Esophagus squamous epithelium (tissue), 5 donors: ENCODE measurements around the gene KLHL17. TPM values are rescaled to one million over a fixed set of nuclear protein-coding genes. Genes with fewer than 3 reads are reported as not detected.

ENCODE experiments used
- DNase-seq: peaks from one replicate; lab custom pipeline; 2025; lab: John Stamatoyannopoulos, UW
- H3K27ac ChIP-seq, 4 donors: fragments of 200-600 bp; sonication (generic); one replicate each; pipeline ENCODE4 v1.5.1; 2016 to 2019; ENCODE audit warnings: mild to moderate bottlenecking in 1 of 4
- H3K27me3 ChIP-seq, 4 donors: fragments of 200-600 bp; sonication (generic); 1 replicate in 3 of 4; 2 replicates in 1 of 4; pipeline versions ENCODE4 v1.5.1 to v1.6.0; 2017 to 2021; ENCODE audit warnings: antibody characterized with exemption in 1 of 4
- H3K36me3 ChIP-seq, 3 donors: fragments of 200-600 bp; sonication (generic); one replicate each; pipeline ENCODE4 v1.5.1; 2016 to 2019
- H3K4me1 ChIP-seq, 3 donors: fragments of 200-600 bp; sonication (generic); one replicate each; pipeline ENCODE4 v1.5.1; 2017 to 2019
- H3K4me3 ChIP-seq, 4 donors: fragments of 200-600 bp; sonication (generic); 1 replicate in 3 of 4; 2 replicates in 1 of 4; pipeline ENCODE4 v1.5.1; 2016 to 2019; ENCODE audit warnings: mild to moderate bottlenecking in 2 of 4, moderate library complexity in 1 of 4
- H3K9me3 ChIP-seq, 3 donors: fragments of 200-600 bp; sonication (generic); one replicate each; pipeline ENCODE4 v1.5.1; 2016 to 2019
- POLR2A ChIP-seq, 4 donors: fragments of 450-650 bp; IDR thresholded peaks; one replicate each; pipeline ENCODE4 v1.6.1; 2017; ENCODE audit warnings: antibody characterized with exemption in 4 of 4, mild to moderate bottlenecking in 4 of 4, moderate library complexity in 3 of 4
- WGBS, 2 donors: methylation state at CpG; one replicate each; pipeline ENCODE4 v1.1.5; 2018; 5-methylcytosine and 5-hydroxymethylcytosine counted together
- intact Hi-C: fragments of 100-400 bp; cut with DNase I; formaldehyde crosslinking; loops from one replicate; pipeline ENCODE4 v1.15.0; 2022
- total RNA-seq, 4 donors: library from RNA; depleted of rRNA; stranded (reverse); fragments of >200 nt; gene quantifications; one replicate each; pipeline ENCODE4 v1.1.0, GENCODE V29; 2016
- TF ChIP-seq, protein P1 (sequence below), 6 experiments: fragments of 450-650 bp in 4 of 6; fragments of 200-600 bp in 2 of 6; sonication (generic) in 2 of 6; IDR thresholded peaks; one replicate each; pipeline ENCODE4 v1.5.1; 2016 to 2019; ENCODE audit warnings: antibody characterized with exemption in 6 of 6, mild to moderate bottlenecking in 4 of 6, moderate library complexity in 4 of 6
- donor health status: DM: yes; HTN: yes; CAD: no.

The KLHL17 gene
- total RNA-seq, 4 donors from 2014 or later, result 8.7 to 13.8 (median 10.3) TPM

DNA sequence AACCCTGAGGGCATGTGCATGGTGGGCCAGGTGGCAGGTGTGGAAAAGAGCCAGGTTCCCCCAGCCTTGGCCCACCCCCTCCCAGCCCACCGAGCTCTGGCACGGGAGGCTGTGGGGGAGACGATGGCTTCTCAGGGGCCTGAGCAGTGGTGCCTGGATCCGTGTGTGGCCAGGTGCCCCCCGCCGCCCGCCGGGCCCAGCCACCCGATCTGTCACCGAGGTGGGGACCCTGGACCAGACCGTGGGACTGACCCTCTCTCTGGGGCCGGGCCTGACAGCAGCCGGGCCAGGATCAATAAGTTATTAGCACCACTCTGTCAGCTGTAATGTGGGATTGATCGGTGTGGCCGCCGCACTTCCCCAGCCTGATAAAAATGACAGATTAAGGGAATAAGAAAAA lies 22.9 kb upstream of the KLHL17 start:
- Histone ChIP-seq H3K27me3 (peaks cover 22 to 92% (median 37%) of the 10 kb centered on the region in 4 donors), H3K9me3 (no peaks in the 10 kb centered on the region), H3K27ac (no peak overlapping the region), H3K4me1 (peaks cover 34 to 69% (median 36%) of the 10 kb centered on the region in 3 donors), H3K4me3 (no peak overlapping the region), H3K36me3 (no peaks in the 10 kb centered on the region)
- no peak for TF ChIP-seq POLR2A (IDR thresholded peaks at IDR 0.05)
- TF ChIP-seq, protein P1, sequence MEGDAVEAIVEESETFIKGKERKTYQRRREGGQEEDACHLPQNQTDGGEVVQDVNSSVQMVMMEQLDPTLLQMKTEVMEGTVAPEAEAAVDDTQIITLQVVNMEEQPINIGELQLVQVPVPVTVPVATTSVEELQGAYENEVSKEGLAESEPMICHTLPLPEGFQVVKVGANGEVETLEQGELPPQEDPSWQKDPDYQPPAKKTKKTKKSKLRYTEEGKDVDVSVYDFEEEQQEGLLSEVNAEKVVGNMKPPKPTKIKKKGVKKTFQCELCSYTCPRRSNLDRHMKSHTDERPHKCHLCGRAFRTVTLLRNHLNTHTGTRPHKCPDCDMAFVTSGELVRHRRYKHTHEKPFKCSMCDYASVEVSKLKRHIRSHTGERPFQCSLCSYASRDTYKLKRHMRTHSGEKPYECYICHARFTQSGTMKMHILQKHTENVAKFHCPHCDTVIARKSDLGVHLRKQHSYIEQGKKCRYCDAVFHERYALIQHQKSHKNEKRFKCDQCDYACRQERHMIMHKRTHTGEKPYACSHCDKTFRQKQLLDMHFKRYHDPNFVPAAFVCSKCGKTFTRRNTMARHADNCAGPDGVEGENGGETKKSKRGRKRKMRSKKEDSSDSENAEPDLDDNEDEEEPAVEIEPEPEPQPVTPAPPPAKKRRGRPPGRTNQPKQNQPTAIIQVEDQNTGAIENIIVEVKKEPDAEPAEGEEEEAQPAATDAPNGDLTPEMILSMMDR (IDR thresholded peaks at IDR 0.05), result no peak
- intact Hi-C loops, result no loop called here
- DNase-seq, result no peak
- 71 to 100% methylated on average over 2 to 7 of the region's 16 CpGs for WGBS, 2 donors

DNA sequence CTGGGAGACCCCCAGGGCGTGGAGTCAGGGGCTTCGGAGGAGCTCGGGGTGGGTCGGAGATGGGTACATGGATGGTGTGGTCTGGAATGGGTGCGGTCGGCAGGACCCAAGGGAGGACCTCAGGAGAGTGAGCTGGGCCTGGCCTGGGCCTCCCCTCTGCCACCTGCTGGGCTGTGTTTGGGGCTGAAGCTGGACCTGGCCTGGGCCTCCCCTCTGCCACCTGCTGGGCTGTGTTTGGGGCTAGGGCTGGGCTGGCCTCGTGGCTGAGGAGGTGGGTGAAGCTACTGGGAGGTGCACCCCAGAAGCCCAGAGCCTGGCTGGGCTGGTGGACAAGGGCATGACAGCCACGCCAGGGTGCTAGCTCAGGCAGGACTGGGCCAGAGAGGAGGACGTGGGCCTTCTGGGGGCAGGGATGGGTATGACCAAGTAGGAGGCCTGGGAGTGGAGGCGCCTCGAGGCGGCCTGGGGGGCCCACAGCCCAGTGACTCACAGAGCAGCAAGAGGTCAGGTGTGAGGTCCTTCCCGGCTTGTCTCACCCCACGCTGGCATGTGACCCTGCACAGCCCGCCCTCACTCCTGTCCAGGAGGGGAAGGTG lies 22.2 kb upstream of the KLHL17 start:
- intact Hi-C loops, result no loop called here
- Histone ChIP-seq H3K27ac (no peak overlapping the region), H3K4me3 (no peak overlapping the region), H3K4me1 (peaks cover 40 to 69% (median 43%) of the 10 kb centered on the region in 3 donors), H3K36me3 (no peaks in the 10 kb centered on the region), H3K27me3 (peaks cover 27 to 92% (median 41%) of the 10 kb centered on the region in 4 donors), H3K9me3 (no peaks in the 10 kb centered on the region)
- no peak for DNase-seq
- TF ChIP-seq, protein P1 (IDR thresholded peaks at IDR 0.05), result peak in 5 of 6 experiments; percentile 28 to 75 (median 58)
- TF ChIP-seq POLR2A (IDR thresholded peaks at IDR 0.05), result no peak
- WGBS, 2 donors, result 60 to 70% methylated on average over 1 to 10 of the region's 15 CpGs

DNA sequence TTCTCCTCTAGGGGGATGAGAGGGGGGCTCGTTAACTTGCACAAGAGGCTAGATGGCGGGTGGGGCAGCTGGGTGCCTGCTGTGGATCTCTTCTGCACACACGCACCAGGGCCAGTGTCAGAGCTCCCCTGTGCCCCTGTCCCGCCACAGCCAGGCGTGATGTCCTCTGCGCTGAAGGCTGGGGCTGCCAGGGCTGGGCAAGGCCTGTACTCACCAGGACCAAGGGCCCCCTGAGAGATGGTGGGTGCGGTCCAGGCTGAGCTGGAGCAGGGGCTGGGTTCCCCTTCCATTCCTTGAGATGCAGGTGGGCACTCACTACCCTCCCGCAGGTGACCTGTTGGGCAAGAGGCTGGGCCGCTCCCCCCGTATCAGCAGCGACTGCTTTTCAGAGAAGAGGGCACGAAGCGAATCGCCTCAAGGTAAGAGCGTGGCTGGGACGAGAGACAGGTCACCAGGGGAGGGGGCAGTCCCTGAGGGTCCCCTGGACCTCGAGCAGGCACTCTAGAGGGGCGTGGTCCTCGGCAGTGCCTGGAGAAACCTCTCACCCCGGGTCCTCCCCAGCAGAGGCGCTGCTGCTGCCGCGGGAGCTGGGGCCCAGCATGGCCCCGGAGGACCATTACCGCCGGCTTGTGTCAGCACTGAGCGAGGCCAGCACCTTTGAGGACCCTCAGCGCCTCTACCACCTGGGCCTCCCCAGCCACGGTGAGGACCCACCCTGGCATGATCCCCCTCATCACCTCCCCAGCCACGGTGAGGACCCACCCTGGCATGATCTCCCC lies 21.5 kb upstream of the KLHL17 start:
- DNase-seq, result no peak
- intact Hi-C loops, result no loop called here
- WGBS, 2 donors, result 53 to 75% methylated on average over 3 to 5 of the region's 30 CpGs
- Histone ChIP-seq H3K9me3 (no peaks in the 10 kb centered on the region), H3K4me1 (peaks cover 40 to 70% (median 44%) of the 10 kb centered on the region in 3 donors), H3K27ac (no peak overlapping the region), H3K36me3 (peaks cover 0 to 4% (median 0%) of the 10 kb centered on the region in 3 donors), H3K4me3 (no peak overlapping the region), H3K27me3 (peaks cover 27 to 93% (median 40%) of the 10 kb centered on the region in 4 donors)
- TF ChIP-seq POLR2A (IDR thresholded peaks at IDR 0.05), result no peak
- TF ChIP-seq, protein P1 (IDR thresholded peaks at IDR 0.05), result no peak

DNA sequence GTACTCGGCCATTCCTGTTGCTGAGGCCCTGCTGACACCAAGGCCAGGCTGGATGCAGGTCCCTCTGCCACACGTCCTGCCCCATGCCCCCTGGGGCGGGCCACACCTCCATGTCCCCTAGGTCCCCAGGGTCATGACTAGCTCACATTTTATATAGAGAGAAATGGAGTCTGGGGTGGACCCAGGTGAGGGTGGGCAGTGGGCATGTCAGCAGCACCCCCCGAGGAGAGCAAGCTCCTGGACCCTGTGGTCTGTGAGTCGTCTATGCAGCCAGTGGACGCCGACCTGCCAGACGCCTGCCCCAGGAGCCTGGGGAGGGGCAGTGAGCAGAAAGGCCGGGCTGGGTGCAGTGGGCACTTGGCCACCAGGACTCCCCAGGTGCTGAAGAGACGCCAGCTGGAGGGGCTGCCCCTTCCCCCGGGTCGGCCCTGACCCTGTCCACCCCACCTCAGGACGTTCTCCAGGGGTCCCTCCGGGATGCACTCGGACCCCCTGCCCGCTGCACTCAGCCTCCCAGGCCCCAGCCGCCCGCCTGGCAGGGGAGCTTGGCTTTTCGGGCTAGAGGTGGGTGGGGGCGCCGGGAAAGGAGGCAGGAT lies 20.8 kb upstream of the KLHL17 start:
- WGBS, 2 donors, result 10 to 11% methylated on average over 2 to 9 of the region's 21 CpGs
- peaks cover 40 to 73% (median 44%) of the 10 kb centered on the region in 3 donors for H3K4me1 ChIP-seq
- intact Hi-C loops, result no loop called here
- DNase-seq, result no peak
- H3K36me3 ChIP-seq, result peaks cover 0 to 11% (median 0%) of the 10 kb centered on the region in 3 donors
- TF ChIP-seq, protein P1 (IDR thresholded peaks at IDR 0.05), result no peak
- no peak for TF ChIP-seq POLR2A (IDR thresholded peaks at IDR 0.05)
- no peaks in the 10 kb centered on the region for H3K9me3 ChIP-seq
- peaks cover 27 to 93% (median 40%) of the 10 kb centered on the region in 4 donors for H3K27me3 ChIP-seq
- peak overlapping the region in 2 of 4 donors; percentile 45 to 69 for H3K4me3 ChIP-seq
- H3K27ac ChIP-seq, result peak overlapping the region in 1 of 4 donors; percentile 40
